HCT116 (cell line): ENCODE measurements around the gene ZFYVE27. TPM values are rescaled to one million over a fixed set of nuclear protein-coding genes. Genes with fewer than 3 reads are reported as not detected.

ENCODE experiments used
- ATAC-seq: fragments of 200-7000 bp; cut with Tn5 transposase; 2 replicates; pipeline ENCODE4 v1.9.1; 2020; ENCODE audit warnings: mild to moderate bottlenecking, moderate library complexity
- BruUV-seq: library from RNA; stranded (reverse); fragments of 400-500 nt; replicated peaks from 2 replicates; lab custom pipeline; 2021; lab: Mats Ljungman, UMichigan
- CTCF ChIA-PET: fragments of 300-600 bp; sonication (Branson Sonifier 250); formaldehyde crosslinking; loops from one replicate; lab custom pipeline; 2021; ENCODE audit warnings: antibody characterized with exemption; lab: Charles Lee
- POLR2A ChIA-PET: fragments of 300-600, 350-600 bp; sonication (Branson Sonifier 250); formaldehyde crosslinking; loops from one replicate; lab custom pipeline; 2021; ENCODE audit warnings: antibody characterized with exemption; lab: Charles Lee
- RAD21 ChIA-PET, 2 experiments: fragments of 300-600 bp; sonication (Branson Sonifier 250); formaldehyde crosslinking; loops; one replicate each; lab custom pipeline; 2023; ENCODE audit warnings: low total read pairs in 2 of 2; ENCODE audit not compliant: uncharacterized antibody in 2 of 2, unreplicated experiment in 2 of 2, low non-redundant PET in 1 of 2; lab: Charles Lee
- DNase-seq: peaks from one replicate; pipeline ENCODE4 v3.0.0-alpha.2; 2010; ENCODE audit warnings: low read depth, low spot score
- H2AFZ ChIP-seq: fragments of 200-600 bp; shearing (Covaris generic), sonication (generic); 2 replicates; pipeline ENCODE4 v1.6.1; 2017; ENCODE audit warnings: low read depth, mixed run types, mixed read lengths, antibody characterized with exemption, low read length; ENCODE audit not compliant: poor library complexity, severe bottlenecking
- H3K27ac ChIP-seq: 2 replicates; pipeline ENCODE4 v1.5.1; 2012; ENCODE audit warnings: low read depth, low read length
- H3K27me3 ChIP-seq: fragments of 200-600 bp; sonication (generic); 2 replicates; pipeline ENCODE4 v1.6.1; 2016; ENCODE audit warnings: mixed run types, low read length, mixed read lengths; ENCODE audit not compliant: insufficient read depth
- H3K36me3 ChIP-seq, 2 experiments: fragments of 200-500 bp in 1 of 2; fragments of 200-600 bp in 1 of 2; sonication (Bioruptor generic) in 1 of 2; sonication (generic) in 1 of 2; 2 replicates each; pipeline versions ENCODE4 v1.5.1 to v1.6.1; 2014 to 2016; ENCODE audit warnings: low read length in 2 of 2, inconsistent platforms in 1 of 2, mixed read lengths in 1 of 2, mixed run types in 1 of 2; ENCODE audit not compliant: insufficient read depth in 2 of 2, control insufficient read depth in 1 of 2
- H3K4me1 ChIP-seq, 2 experiments: fragments of 200-600 bp in 1 of 2; sonication (generic) in 1 of 2; 2 replicates each; pipeline versions ENCODE4 v1.5.1 to v1.6.1; 2012 to 2017; ENCODE audit warnings: low read length in 2 of 2, inconsistent platforms in 1 of 2, mild to moderate bottlenecking in 1 of 2, mixed read lengths in 1 of 2, mixed run types in 1 of 2, moderate library complexity in 1 of 2; ENCODE audit not compliant: insufficient read depth in 2 of 2, control insufficient read depth in 1 of 2
- H3K4me2 ChIP-seq: fragments of 200-600 bp; sonication (generic); 2 replicates; pipeline ENCODE4 v1.6.1; 2017; ENCODE audit warnings: mixed run types, low read length, mixed read lengths
- H3K4me3 ChIP-seq, 2 experiments: fragments of 200-600 bp in 1 of 2; sonication (generic) in 1 of 2; replicated peaks in 1 of 2; 2 replicates each; pipeline ENCODE4 v1.5.1; 2011 to 2016; ENCODE audit warnings: low read length in 2 of 2, control low read depth in 1 of 2, low read depth in 1 of 2, mild to moderate bottlenecking in 1 of 2, mixed read lengths in 1 of 2, mixed run types in 1 of 2
- H3K79me2 ChIP-seq: fragments of 200-600 bp; sonication (generic); 2 replicates; pipeline ENCODE4 v1.6.1; 2017; ENCODE audit warnings: mild to moderate bottlenecking, mixed run types, low read length, moderate library complexity, mixed read lengths; ENCODE audit not compliant: insufficient read depth
- H3K9ac ChIP-seq: fragments of 200-600 bp; sonication (generic); 2 replicates; pipeline ENCODE4 v1.6.1; 2016; ENCODE audit warnings: low read length, mixed read lengths
- H3K9me2 ChIP-seq: fragments of 200-600 bp; sonication (generic), shearing (Covaris generic); 2 replicates; pipeline ENCODE4 v1.6.1; 2017; ENCODE audit warnings: mixed run types, mild to moderate bottlenecking, moderate library complexity; ENCODE audit not compliant: insufficient read depth
- H3K9me3 ChIP-seq, 2 experiments: fragments of 200-500 bp in 1 of 2; fragments of 200-600 bp in 1 of 2; sonication (Bioruptor generic) in 1 of 2; sonication (generic) in 1 of 2; 2 replicates each; pipeline ENCODE4 v1.6.1; 2014 to 2017; ENCODE audit warnings: low read length in 2 of 2, mixed read lengths in 2 of 2, inconsistent platforms in 1 of 2, low read depth in 1 of 2, mild to moderate bottlenecking in 1 of 2, mixed run types in 1 of 2, moderate library complexity in 1 of 2; ENCODE audit not compliant: control insufficient read depth in 1 of 2, insufficient read depth in 1 of 2
- H4K20me1 ChIP-seq: fragments of 200-600 bp; sonication (generic), shearing (Covaris generic); 2 replicates; pipeline ENCODE4 v1.6.1; 2017; ENCODE audit warnings: mixed run types, mild to moderate bottlenecking, moderate library complexity; ENCODE audit not compliant: insufficient read depth
- CEBPB ChIP-seq: IDR thresholded peaks from 2 replicates; pipeline ENCODE4 v1.6.1; 2012; ENCODE audit warnings: low read depth
- EZH2phosphoT487 ChIP-seq: fragments of 200-600 bp; IDR thresholded peaks from 2 replicates; pipeline ENCODE4 v1.6.1; 2018; ENCODE audit warnings: antibody characterized with exemption, borderline replicate concordance
- POLR2A ChIP-seq: IDR thresholded peaks from 2 replicates; pipeline ENCODE4 v1.7.0; 2011; ENCODE audit warnings: borderline replicate concordance; ENCODE audit not compliant: insufficient read depth, insufficient read length; ENCODE audit errors: extremely low read depth
- RAD21 ChIP-seq: IDR thresholded peaks from 2 replicates; pipeline ENCODE4 v1.6.1; 2012; ENCODE audit warnings: low read depth, mild to moderate bottlenecking
- TCF7L2 ChIP-seq: IDR thresholded peaks from 2 replicates; pipeline ENCODE4 v1.7.0; 2011; ENCODE audit warnings: borderline replicate concordance, inconsistent platforms; ENCODE audit not compliant: insufficient read depth, insufficient read length; ENCODE audit errors: extremely low read depth
- intact Hi-C: fragments of 100-400 bp; cut with micrococcal nuclease; formaldehyde crosslinking; loops from 2 replicates; pipeline ENCODE4 v1.10.0; 2022
- total RNA-seq: library from RNA; stranded (reverse); gene quantifications from one replicate; pipeline ENCODE4 v1.2.1, GENCODE V29; 2021; ENCODE audit not compliant: unreplicated experiment
- TF ChIP-seq, protein P1 (sequence below), 3 experiments: fragments of 200-600 bp in 1 of 3; sonication (generic) in 1 of 3; IDR thresholded peaks in 2 of 3; conservative IDR thresholded peaks in 1 of 3; 2 replicates each; pipeline ENCODE4 v1.5.1; 2012 to 2017; ENCODE audit warnings: low read depth in 2 of 3, low read length in 2 of 3, antibody characterized with exemption in 1 of 3, borderline replicate concordance in 1 of 3, control low read depth in 1 of 3, mild to moderate bottlenecking in 1 of 3, mixed read lengths in 1 of 3, mixed run types in 1 of 3, moderate library complexity in 1 of 3; ENCODE audit not compliant: insufficient read depth in 1 of 3

ZFYVE27 gene
- total RNA-seq, 1 experiment from 2014 or later, result 28.4 TPM

DNA sequence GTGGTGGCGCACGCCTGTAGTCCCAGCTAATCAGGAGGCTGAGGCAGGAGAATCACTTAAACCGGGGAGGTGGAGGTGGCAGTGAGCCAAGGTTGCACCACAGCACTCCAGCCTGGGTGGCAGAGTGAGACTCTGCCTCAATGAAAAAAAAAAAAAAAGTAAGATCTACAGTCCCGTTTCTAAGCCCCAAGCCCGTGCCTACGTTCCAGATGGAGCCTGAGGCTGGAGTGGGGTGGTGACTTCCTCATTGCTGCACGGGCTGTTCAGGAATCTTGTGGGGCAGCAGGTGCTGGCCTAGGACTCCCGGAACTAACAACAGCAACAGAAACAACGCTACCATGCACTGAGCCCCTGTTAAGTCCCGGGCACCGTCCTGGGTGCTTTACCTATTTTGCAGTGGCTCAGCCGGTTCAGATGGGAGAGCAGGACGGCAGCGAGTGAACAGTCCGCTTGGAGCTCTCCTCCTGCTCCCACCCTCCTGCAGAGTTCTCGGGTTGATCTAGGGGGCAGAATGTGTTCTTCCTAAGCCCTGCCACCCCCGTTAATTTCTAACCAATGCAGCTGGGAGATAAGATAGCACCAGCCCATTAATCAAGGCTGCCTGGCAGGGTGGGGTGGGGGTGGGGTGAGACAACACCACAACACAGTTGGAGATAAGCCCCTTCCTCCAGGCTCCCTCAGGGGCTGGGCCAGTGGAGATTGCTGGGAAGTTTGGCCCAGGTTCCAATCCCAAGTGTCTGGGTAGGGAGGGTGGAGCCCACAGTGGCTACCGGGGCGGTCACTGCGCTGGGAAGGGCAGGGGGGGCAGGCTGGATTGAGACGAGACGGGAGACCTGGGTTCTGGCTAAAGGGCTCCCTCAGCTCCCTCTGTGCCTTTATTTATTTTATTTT, 51.9 kb downstream of the ZFYVE27 start:
- no peak overlapping the region for H2AFZ ChIP-seq
- intact Hi-C loops, result no loop called here
- no peaks in the 10 kb centered on the region for H3K36me3 ChIP-seq
- no peak overlapping the region for H3K4me3 ChIP-seq
- no peak for ATAC-seq
- H3K9me2 ChIP-seq, result no peaks in the 10 kb centered on the region
- CTCF ChIA-PET, result interaction anchor here (8.2 kb wide), 1 partner anchor 80 kb away, joined by 51 read pairs; no protein-coding TSS in a partner anchor
- DNase-seq, result no peak
- TF ChIP-seq, protein P1, sequence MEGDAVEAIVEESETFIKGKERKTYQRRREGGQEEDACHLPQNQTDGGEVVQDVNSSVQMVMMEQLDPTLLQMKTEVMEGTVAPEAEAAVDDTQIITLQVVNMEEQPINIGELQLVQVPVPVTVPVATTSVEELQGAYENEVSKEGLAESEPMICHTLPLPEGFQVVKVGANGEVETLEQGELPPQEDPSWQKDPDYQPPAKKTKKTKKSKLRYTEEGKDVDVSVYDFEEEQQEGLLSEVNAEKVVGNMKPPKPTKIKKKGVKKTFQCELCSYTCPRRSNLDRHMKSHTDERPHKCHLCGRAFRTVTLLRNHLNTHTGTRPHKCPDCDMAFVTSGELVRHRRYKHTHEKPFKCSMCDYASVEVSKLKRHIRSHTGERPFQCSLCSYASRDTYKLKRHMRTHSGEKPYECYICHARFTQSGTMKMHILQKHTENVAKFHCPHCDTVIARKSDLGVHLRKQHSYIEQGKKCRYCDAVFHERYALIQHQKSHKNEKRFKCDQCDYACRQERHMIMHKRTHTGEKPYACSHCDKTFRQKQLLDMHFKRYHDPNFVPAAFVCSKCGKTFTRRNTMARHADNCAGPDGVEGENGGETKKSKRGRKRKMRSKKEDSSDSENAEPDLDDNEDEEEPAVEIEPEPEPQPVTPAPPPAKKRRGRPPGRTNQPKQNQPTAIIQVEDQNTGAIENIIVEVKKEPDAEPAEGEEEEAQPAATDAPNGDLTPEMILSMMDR (IDR thresholded peaks at IDR 0.05 in 2 of 3, conservative IDR thresholded peaks at IDR 0.05 in 1 of 3; ENCODE audit: borderline replicate concordance in 1 of 3, insufficient read depth in 1 of 3, low read depth in 2 of 3, low read length in 2 of 3), result no peak
- TF ChIP-seq CEBPB (no peak), POLR2A (no peak), TCF7L2 (no peak), EZH2phosphoT487 (no peak), RAD21 (no peak)
- TF ChIP-seq, all 23 proteins: peak for 0
- Histone ChIP-seq H3K9me3 (no peaks in the 10 kb centered on the region), H3K4me1 (no peaks in the 10 kb centered on the region), H3K27me3 (no peaks in the 10 kb centered on the region), H3K79me2 (no peaks in the 10 kb centered on the region), H3K27ac (no peak overlapping the region), H4K20me1 (no peaks in the 10 kb centered on the region), H3K9ac (no peak overlapping the region), H3K4me2 (no peak overlapping the region)
- no TSS peak for BruUV-seq
- RAD21 ChIA-PET, result no interaction called here
- POLR2A ChIA-PET, result no interaction called here
